A673 (cell line): ENCODE data around the gene NOL8. TPM values are rescaled to one million over a fixed set of nuclear protein-coding genes. Genes with fewer than 3 reads are reported as not detected.

Experiments used
- BruUV-seq: library from RNA; stranded (reverse); fragments of 400-500 nt; replicated peaks from 2 replicates; lab custom pipeline; 2021; lab: Mats Ljungman, UMichigan
- CTCF ChIA-PET: fragments of 300-600 bp; sonication (Branson Sonifier 250); formaldehyde crosslinking; loops from one replicate; lab custom pipeline; 2022; ENCODE audit warnings: antibody characterized with exemption; lab: Charles Lee
- POLR2A ChIA-PET: fragments of 300-600 bp; sonication (Branson Sonifier 250); formaldehyde crosslinking; loops from one replicate; lab custom pipeline; 2022; ENCODE audit warnings: antibody characterized with exemption; ENCODE audit not compliant: low non-redundant PET; lab: Charles Lee
- DNase-seq: peaks from one replicate; pipeline ENCODE4 v3.0.0-alpha.2; 2015; ENCODE audit warnings: low spot score
- H3K27ac ChIP-seq: fragments of 200-600 bp; sonication (generic); 2 replicates; pipeline ENCODE4 v1.5.1; 2016; ENCODE audit warnings: mixed run types, low read depth, mild to moderate bottlenecking, mixed read lengths, antibody characterized with exemption, low read length; ENCODE audit not compliant: poor library complexity, severe bottlenecking
- H3K27me3 ChIP-seq: fragments of 200-600 bp; sonication (generic); replicated peaks from 2 replicates; pipeline ENCODE4 v1.6.1; 2017; ENCODE audit warnings: mixed run types, low read depth, mild to moderate bottlenecking, mixed read lengths, antibody characterized with exemption, low read length; ENCODE audit not compliant: insufficient read depth, poor library complexity
- H3K36me3 ChIP-seq: fragments of 200-600 bp; sonication (generic); 2 replicates; pipeline ENCODE4 v1.6.1; 2016; ENCODE audit warnings: mixed run types, mild to moderate bottlenecking, mixed read lengths, antibody characterized with exemption, low read length; ENCODE audit not compliant: insufficient read depth, poor library complexity, severe bottlenecking
- H3K4me1 ChIP-seq: fragments of 200-600 bp; sonication (generic); 2 replicates; pipeline ENCODE4 v1.6.1; 2017; ENCODE audit warnings: mixed run types, mild to moderate bottlenecking, mixed read lengths, antibody characterized with exemption, low read length; ENCODE audit not compliant: insufficient read depth, poor library complexity, severe bottlenecking
- H3K4me3 ChIP-seq: fragments of 200-600 bp; sonication (generic); 2 replicates; pipeline ENCODE4 v1.5.1; 2016; ENCODE audit warnings: low read depth, mixed run types, mild to moderate bottlenecking, mixed read lengths, low read length; ENCODE audit not compliant: poor library complexity, severe bottlenecking
- H3K9me3 ChIP-seq: fragments of 200-600 bp; sonication (generic); 2 replicates; pipeline ENCODE4 v1.6.1; 2016; ENCODE audit warnings: mixed run types, low read depth, mild to moderate bottlenecking, mixed read lengths, antibody characterized with exemption, low read length; ENCODE audit not compliant: poor library complexity, severe bottlenecking
- EZH2 ChIP-seq: fragments of 200-600 bp; sonication (generic); IDR thresholded peaks from 2 replicates; pipeline ENCODE4 v1.6.1; 2017; ENCODE audit warnings: borderline replicate concordance, low read depth, mild to moderate bottlenecking, mixed read lengths, antibody characterized with exemption, low read length; ENCODE audit not compliant: poor library complexity, severe bottlenecking
- intact Hi-C: fragments of 100-400 bp; cut with micrococcal nuclease; formaldehyde crosslinking; loops from one replicate; pipeline ENCODE4 v1.10.0; 2022; ENCODE audit not compliant: unreplicated experiment
- total RNA-seq: library from RNA; stranded (reverse); gene quantifications from 2 replicates; pipeline ENCODE4 v1.2.3, GENCODE V29; 2021
- TF ChIP-seq, protein P1 (sequence below): fragments of 300-800, 200-600 bp; sonication (generic); conservative IDR thresholded peaks from 2 replicates; pipeline ENCODE4 v1.5.1; 2017; ENCODE audit warnings: low read depth, mild to moderate bottlenecking, antibody characterized with exemption, low read length, moderate library complexity, mixed read lengths

Gene NOL8
- total RNA-seq, 1 experiment from 2014 or later = 59.7 TPM

DNA sequence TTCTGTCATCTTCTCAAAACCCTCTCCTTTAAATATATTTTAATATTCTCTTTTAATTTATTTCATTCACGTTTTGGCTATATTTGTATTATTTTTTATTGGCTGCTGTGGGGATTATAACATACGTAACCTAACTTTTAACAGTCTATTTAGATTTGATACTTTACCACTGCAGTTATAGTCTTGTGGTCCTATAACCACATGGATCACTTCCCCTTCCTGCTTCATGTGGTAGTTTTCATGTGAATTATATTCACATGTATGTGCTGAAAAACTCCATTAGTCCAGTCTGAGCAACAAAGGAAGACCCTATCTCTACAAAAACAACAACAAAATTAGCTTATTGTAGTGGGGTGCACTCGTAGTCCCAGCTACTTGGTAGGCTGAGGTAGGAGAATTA is 34.9 kb upstream of the NOL8 start:
- ChIA-PET POLR2A (interaction anchor here (0.6 kb wide), 1 partner anchor 96 kb away, joined by 7 read pairs; no protein-coding TSS in a partner anchor), CTCF (no interaction called here)
- Histone ChIP-seq H3K27ac (no peak overlapping the region), H3K4me3 (no peak overlapping the region), H3K36me3 (no peaks in the 10 kb centered on the region), H3K4me1 (no peaks in the 10 kb centered on the region), H3K9me3 (peaks cover 3% of the 10 kb centered on the region), H3K27me3 (no peaks in the 10 kb centered on the region)
- no peak for DNase-seq
- BruUV-seq = no TSS peak
- no peak for TF ChIP-seq EZH2
- TF ChIP-seq, protein P1, sequence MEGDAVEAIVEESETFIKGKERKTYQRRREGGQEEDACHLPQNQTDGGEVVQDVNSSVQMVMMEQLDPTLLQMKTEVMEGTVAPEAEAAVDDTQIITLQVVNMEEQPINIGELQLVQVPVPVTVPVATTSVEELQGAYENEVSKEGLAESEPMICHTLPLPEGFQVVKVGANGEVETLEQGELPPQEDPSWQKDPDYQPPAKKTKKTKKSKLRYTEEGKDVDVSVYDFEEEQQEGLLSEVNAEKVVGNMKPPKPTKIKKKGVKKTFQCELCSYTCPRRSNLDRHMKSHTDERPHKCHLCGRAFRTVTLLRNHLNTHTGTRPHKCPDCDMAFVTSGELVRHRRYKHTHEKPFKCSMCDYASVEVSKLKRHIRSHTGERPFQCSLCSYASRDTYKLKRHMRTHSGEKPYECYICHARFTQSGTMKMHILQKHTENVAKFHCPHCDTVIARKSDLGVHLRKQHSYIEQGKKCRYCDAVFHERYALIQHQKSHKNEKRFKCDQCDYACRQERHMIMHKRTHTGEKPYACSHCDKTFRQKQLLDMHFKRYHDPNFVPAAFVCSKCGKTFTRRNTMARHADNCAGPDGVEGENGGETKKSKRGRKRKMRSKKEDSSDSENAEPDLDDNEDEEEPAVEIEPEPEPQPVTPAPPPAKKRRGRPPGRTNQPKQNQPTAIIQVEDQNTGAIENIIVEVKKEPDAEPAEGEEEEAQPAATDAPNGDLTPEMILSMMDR = no peak
- intact Hi-C loops = no loop called here

DNA sequence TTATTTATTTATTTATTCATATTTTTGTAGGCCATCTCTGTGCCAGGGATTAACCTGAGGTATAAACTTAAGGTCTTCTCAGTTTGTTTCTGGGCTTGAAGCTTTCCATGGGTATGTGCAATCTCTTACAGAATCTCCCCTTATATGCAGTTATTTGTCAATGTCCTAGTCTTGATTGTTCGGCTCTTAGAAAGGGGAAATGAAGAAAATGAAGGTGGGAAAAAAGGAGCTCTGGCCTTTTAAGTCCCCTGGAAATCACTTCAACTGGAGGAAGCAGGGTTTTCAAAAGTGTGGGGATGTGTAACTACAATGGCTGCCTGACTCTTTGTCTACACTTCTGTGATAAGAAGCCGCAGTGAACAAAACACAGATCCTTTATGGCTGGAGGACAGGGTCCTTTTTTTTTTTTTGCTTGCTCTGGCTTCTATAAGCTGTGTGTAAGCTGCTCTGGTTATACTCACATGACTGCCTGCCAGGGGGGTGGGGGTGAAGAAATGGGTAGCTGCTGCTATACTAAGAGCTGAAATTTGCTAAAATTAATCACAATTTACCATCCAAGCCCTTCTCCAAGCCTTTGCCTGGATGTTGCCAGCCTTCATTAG is 34.3 kb upstream of the NOL8 start:
- Histone ChIP-seq H3K36me3 (no peaks in the 10 kb centered on the region), H3K4me1 (no peaks in the 10 kb centered on the region), H3K9me3 (peaks cover 3% of the 10 kb centered on the region), H3K4me3 (no peak overlapping the region), H3K27ac (no peak overlapping the region), H3K27me3 (no peaks in the 10 kb centered on the region)
- ChIA-PET CTCF (no interaction called here), POLR2A (no interaction called here)
- intact Hi-C loops = no loop called here
- no TSS peak for BruUV-seq
- no peak for TF ChIP-seq EZH2
- TF ChIP-seq, protein P1 = no peak
- DNase-seq = no peak

DNA sequence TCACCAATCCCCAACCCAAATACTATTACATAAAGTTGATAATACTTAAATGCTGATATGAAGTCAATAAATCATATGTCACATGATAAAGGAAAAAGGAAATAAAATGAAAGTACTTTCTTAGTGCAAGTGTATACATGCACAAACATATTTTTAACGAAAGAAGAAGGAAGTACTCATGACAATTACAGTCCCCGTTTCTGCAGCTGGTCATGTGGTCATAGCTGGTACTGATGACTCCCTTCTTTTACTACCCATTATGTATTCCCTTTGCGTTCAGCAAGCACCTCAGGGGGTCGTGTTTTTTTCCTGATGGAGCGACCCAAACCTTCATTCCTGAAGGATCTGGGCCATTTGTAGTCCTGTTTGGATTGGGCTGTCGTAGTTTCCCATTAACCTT is 27.9 kb upstream of the NOL8 start:
- BruUV-seq = no TSS peak
- TF ChIP-seq EZH2 = no peak
- TF ChIP-seq, protein P1 = no peak
- Histone ChIP-seq H3K9me3 (peaks cover 3% of the 10 kb centered on the region), H3K4me1 (peaks cover 14% of the 10 kb centered on the region), H3K36me3 (peaks cover 5% of the 10 kb centered on the region), H3K27me3 (no peaks in the 10 kb centered on the region), H3K27ac (no peak overlapping the region), H3K4me3 (no peak overlapping the region)
- POLR2A ChIA-PET = no interaction called here
- CTCF ChIA-PET = no interaction called here
- intact Hi-C loops = no loop called here
- no peak for DNase-seq
